Eye (tissue), 1 donor: Measurements from ENCODE around the gene FARP2.
"Not testable (repeated sequence)": the region's sequence is repeated elsewhere in the genome, so short reads cannot be mapped to it uniquely, and the experiment has no call there.

ENCODE experiments used
- DNase-seq: peaks from one replicate; pipeline ENCODE4 v3.0.0-alpha.2; 2015

Gene FARP2

GRCh38 chr2:241355983-241356870 is at the start of gene FARP2:
Gene FARP2 (plus strand): TSS chr2:241356285. CDS start chr2:241373108, 16,823 bp downstream.
- peak; percentile 100 for DNase-seq

- DNase-seq = no peak
Measured at GRCh38 chr2:241307055-241307454, 49.0 kb upstream of the FARP2 start.

- no peak for DNase-seq
Measured at GRCh38 chr2:241308267-241308666, 47.8 kb upstream of the FARP2 start.

- DNase-seq = no peak
Measured at GRCh38 chr2:241308832-241309500, 47.1 kb upstream of the FARP2 start.

GRCh38 chr2:241309684-241310117 is 46.4 kb upstream of the FARP2 start:
- DNase-seq = no peak

GRCh38 chr2:241310917-241311566 is 45.0 kb upstream of the FARP2 start:
- DNase-seq = no peak

- no peak for DNase-seq
Measured at GRCh38 chr2:241312082-241312481, 44.0 kb upstream of the FARP2 start.

- DNase-seq = no peak
Measured at GRCh38 chr2:241313543-241314095, 42.5 kb upstream of the FARP2 start.

GRCh38 chr2:241314226-241315092 is 41.6 kb upstream of the FARP2 start:
- no peak for DNase-seq

GRCh38 chr2:241315093-241315878 is 40.8 kb upstream of the FARP2 start, which contains the start of gene HDLBP:
Gene HDLBP (minus strand): TSS chr2:241315672. CDS start chr2:241266869, 48,803 bp downstream.
- peak; percentile 100 for DNase-seq

- peak; percentile 93 for DNase-seq
Measured at GRCh38 chr2:241315879-241316631, 40.0 kb upstream of the FARP2 start, which contains the start of gene SEPTIN2. Gene SEPTIN2 (plus strand): TSS chr2:241315925. CDS start chr2:241324233, 8,308 bp downstream.

GRCh38 chr2:241316825-241317224 is 39.3 kb upstream of the FARP2 start:
- no peak for DNase-seq

GRCh38 chr2:241317391-241317790 is 38.7 kb upstream of the FARP2 start:
- no peak for DNase-seq

GRCh38 chr2:241318830-241319229 is 37.3 kb upstream of the FARP2 start:
- DNase-seq = not testable (repeated sequence)

GRCh38 chr2:241320394-241320793 is 35.7 kb upstream of the FARP2 start:
- DNase-seq = no peak

GRCh38 chr2:241321033-241321432 is 35.1 kb upstream of the FARP2 start:
- DNase-seq = no peak

- DNase-seq = no peak
Measured at GRCh38 chr2:241321886-241322285, 34.2 kb upstream of the FARP2 start.

GRCh38 chr2:241323778-241324177 is 32.3 kb upstream of the FARP2 start:
- no peak for DNase-seq

GRCh38 chr2:241324775-241325174 is 31.3 kb upstream of the FARP2 start:
- no peak for DNase-seq

- DNase-seq = no peak
Measured at GRCh38 chr2:241325257-241325656, 30.8 kb upstream of the FARP2 start.
